ENCODE results near the gene SHLD3. TPM values are rescaled to one million over a fixed set of nuclear protein-coding genes. Genes with fewer than 3 reads are reported as not detected.

SHLD3 gene
- total RNA-seq, 1 experiment from 2014 or later = 3.3 TPM

- no peak overlapping the region for H3K4me3 ChIP-seq
- ChIA-PET POLR2A (ENCODE audit: unreplicated experiment) (no interaction called here), CTCF (no interaction called here)
- H2AFZ ChIP-seq = no peak overlapping the region
- H3K9me2 ChIP-seq (ENCODE audit: insufficient read depth) = no peaks in the 10 kb centered on the region; the same call in 1 of the 2 replicates
- peaks cover 14% of the 10 kb centered on the region; the same call in 1 of the 2 replicates for H3K36me3 ChIP-seq (ENCODE audit: low read depth)
- no peaks in the 10 kb centered on the region for H3K9me3 ChIP-seq (ENCODE audit: insufficient read depth, low read depth)
- H3F3A ChIP-seq (ENCODE audit: insufficient read depth, low read depth) = no peaks in the 10 kb centered on the region
- H4K20me1 ChIP-seq (ENCODE audit: insufficient read depth) = no peaks in the 10 kb centered on the region
- H3K4me2 ChIP-seq = no peak overlapping the region
- no peaks in the 10 kb centered on the region for H3K27me3 ChIP-seq (ENCODE audit: insufficient read depth, low read depth)
- H3K27ac ChIP-seq = no peak overlapping the region
- no peaks in the 10 kb centered on the region for H3K79me2 ChIP-seq (ENCODE audit: low read depth)
- intact Hi-C loops (cut with micrococcal nuclease; ENCODE audit: unreplicated experiment) = no loop called here
- TF ChIP-seq CTCF (conservative IDR thresholded peaks at IDR 0.05) = no peak
- TF ChIP-seq EZH2 (IDR thresholded peaks at IDR 0.05; ENCODE audit: low read depth) = no peak
- no peak for DNase-seq
- no TSS peak for BruUV-seq (replicated peaks)
- H3K4me1 ChIP-seq (replicated peaks; ENCODE audit: insufficient read depth) = no peaks in the 10 kb centered on the region
Measured at GRCh38 chr5:65647941-65648340, 23.1 kb downstream of the SHLD3 start.

GRCh38 chr5:65651144-65651543 lies 26.3 kb downstream of the SHLD3 start:
- CTCF ChIA-PET = no interaction called here

GRCh38 chr5:65654713-65655112 lies 29.9 kb downstream of the SHLD3 start:
- intact Hi-C loops (cut with micrococcal nuclease; ENCODE audit: unreplicated experiment) = no loop called here
- no peaks in the 10 kb centered on the region for H3K79me2 ChIP-seq (ENCODE audit: low read depth)
- H3K9me2 ChIP-seq (ENCODE audit: insufficient read depth) = no peaks in the 10 kb centered on the region
- no peak overlapping the region for H3K4me3 ChIP-seq
- no peaks in the 10 kb centered on the region for H3K9me3 ChIP-seq (ENCODE audit: insufficient read depth, low read depth)
- H2AFZ ChIP-seq = no peak overlapping the region
- ChIA-PET CTCF (no interaction called here), POLR2A (ENCODE audit: unreplicated experiment) (no interaction called here)
- no TSS peak for BruUV-seq (replicated peaks)
- H3K36me3 ChIP-seq (ENCODE audit: low read depth) = peaks cover 5% of the 10 kb centered on the region; the same call in 1 of the 2 replicates
- H3F3A ChIP-seq (ENCODE audit: insufficient read depth, low read depth) = 0 out of 2 replicates have a peak, but pooled peaks cover 3% of the 10 kb centered on the region
- H3K27me3 ChIP-seq (ENCODE audit: insufficient read depth, low read depth) = no peaks in the 10 kb centered on the region
- H3K27ac ChIP-seq = no peak overlapping the region
- DNase-seq = no peak
- peaks cover 4% of the 10 kb centered on the region; the same call in 1 of the 2 replicates for H4K20me1 ChIP-seq (ENCODE audit: insufficient read depth)
- no peak overlapping the region for H3K4me2 ChIP-seq
- TF ChIP-seq CTCF (conservative IDR thresholded peaks at IDR 0.05) = no peak
- no peak for TF ChIP-seq EZH2 (IDR thresholded peaks at IDR 0.05; ENCODE audit: low read depth)
- no peaks in the 10 kb centered on the region for H3K4me1 ChIP-seq (replicated peaks; ENCODE audit: insufficient read depth)

More at GRCh38 chr5:65651144-65651543, 26.3 kb downstream of the SHLD3 start:
- no peaks in the 10 kb centered on the region for H3K9me3 ChIP-seq (ENCODE audit: insufficient read depth, low read depth)
- BruUV-seq (replicated peaks) = no TSS peak
- no peak overlapping the region for H2AFZ ChIP-seq
- peaks cover 11% of the 10 kb centered on the region; the same call in 1 of the 2 replicates for H3K36me3 ChIP-seq (ENCODE audit: low read depth)
- no peaks in the 10 kb centered on the region; the same call in 1 of the 2 replicates for H3K9me2 ChIP-seq (ENCODE audit: insufficient read depth)
- H3K4me1 ChIP-seq (replicated peaks; ENCODE audit: insufficient read depth) = no peaks in the 10 kb centered on the region
- POLR2A ChIA-PET (ENCODE audit: unreplicated experiment) = no interaction called here
- H3F3A ChIP-seq (ENCODE audit: insufficient read depth, low read depth) = 0 out of 2 replicates have a peak, but pooled peaks cover 3% of the 10 kb centered on the region
- no peak overlapping the region for H3K27ac ChIP-seq
- DNase-seq = no peak
- H3K4me2 ChIP-seq = no peak overlapping the region
- intact Hi-C loops (cut with micrococcal nuclease; ENCODE audit: unreplicated experiment) = no loop called here
- no peak overlapping the region for H3K4me3 ChIP-seq
- no peaks in the 10 kb centered on the region for H3K79me2 ChIP-seq (ENCODE audit: low read depth)
- peaks cover 3% of the 10 kb centered on the region; the same call in 1 of the 2 replicates for H4K20me1 ChIP-seq (ENCODE audit: insufficient read depth)
- TF ChIP-seq CTCF (conservative IDR thresholded peaks at IDR 0.05) (no peak), EZH2 (IDR thresholded peaks at IDR 0.05; ENCODE audit: low read depth) (no peak)
- no peaks in the 10 kb centered on the region for H3K27me3 ChIP-seq (ENCODE audit: insufficient read depth, low read depth)

Measured in PC-9 (cell line).